SK-N-MC (cell line): ENCODE measurements around the gene SLC4A8.

ENCODE experiments used
- EZH2 ChIP-seq: fragments of 200-600 bp; sonication (generic); IDR thresholded peaks from one replicate; pipeline ENCODE4 v1.6.1; 2017; ENCODE audit warnings: antibody characterized with exemption
- POLR2AphosphoS5 ChIP-seq: IDR thresholded peaks from 2 replicates; pipeline ENCODE4 v1.6.1; 2012; ENCODE audit warnings: mild to moderate bottlenecking, low read depth, low read length, borderline replicate concordance

DNA sequence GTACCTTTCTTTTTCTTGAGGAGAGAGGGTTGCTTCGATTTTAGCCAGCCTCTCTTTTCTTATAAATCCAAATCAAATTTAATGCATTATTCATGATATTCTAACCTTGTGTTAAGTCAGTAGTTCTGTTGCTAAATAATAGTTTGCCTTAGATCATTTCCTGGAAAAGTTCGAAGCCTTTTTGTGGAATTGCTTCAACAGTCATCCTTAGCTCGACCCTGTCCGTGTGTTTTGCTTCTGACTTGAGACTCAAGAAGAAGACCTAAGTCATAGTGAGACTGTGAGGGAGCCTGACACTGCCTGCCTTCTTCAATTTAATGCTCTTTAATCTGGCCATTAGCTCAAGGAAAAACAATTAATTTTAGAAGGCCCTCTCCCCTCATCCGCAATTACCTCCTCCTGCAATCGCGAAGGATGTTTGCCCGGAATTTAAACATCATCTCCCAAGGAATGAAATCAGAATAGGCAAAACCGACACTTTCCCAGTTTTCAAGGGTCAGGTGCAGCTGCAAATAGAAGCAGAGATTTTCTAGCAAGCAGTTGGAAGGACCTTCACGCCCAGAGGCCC is 453 bp upstream of the SLC4A8 start:
- no peak for TF ChIP-seq EZH2
- no peak for TF ChIP-seq POLR2AphosphoS5
